Measurements from ENCODE around the gene RALGPS1.

- TF ChIP-seq CTCF (IDR thresholded peaks at IDR 0.05; ENCODE audit: insufficient read depth, low read length) (no peak), REST (IDR thresholded peaks at IDR 0.05; ENCODE audit: insufficient replicate concordance, low read depth) (no peak)
Measured at GRCh38 chr9:127207734-127208410, 293.3 kb downstream of the RALGPS1 start.
